Measurements from ENCODE around the gene PIK3R3. TPM values are rescaled to one million over a fixed set of nuclear protein-coding genes. Genes with fewer than 3 reads are reported as not detected.

The PIK3R3 gene
- total and polyA plus RNA-seq, 3 donors from 2014 or later = 40.8 to 56.8 (median 46.1) TPM

DNA sequence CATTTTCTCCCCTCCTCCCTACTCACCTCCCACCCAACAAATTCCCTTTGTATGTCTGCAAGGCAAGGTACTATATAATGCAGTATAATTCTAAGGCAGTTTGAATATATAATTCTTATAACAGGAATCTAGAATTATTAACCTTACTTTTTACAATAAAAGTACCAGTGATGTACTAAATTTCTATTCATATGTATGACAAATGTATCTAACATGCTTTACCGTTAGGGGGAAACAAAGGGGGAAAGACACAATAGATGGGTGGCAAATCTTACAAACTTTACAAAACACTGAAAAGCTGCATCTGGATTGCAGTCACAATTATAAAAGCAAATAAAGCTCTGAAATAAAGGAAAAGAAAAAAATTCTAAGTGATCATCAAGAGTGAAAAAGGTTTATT is 2.3 kb downstream of the PIK3R3 start:
- no peak overlapping the region for H3K27ac ChIP-seq
- no peaks in the 10 kb centered on the region for H3K9me3 ChIP-seq
- peaks cover 9% of the 10 kb centered on the region for H3K4me1 ChIP-seq
- TF ChIP-seq POLR2A (IDR thresholded peaks at IDR 0.05) = no peak
- TF ChIP-seq, protein P1, sequence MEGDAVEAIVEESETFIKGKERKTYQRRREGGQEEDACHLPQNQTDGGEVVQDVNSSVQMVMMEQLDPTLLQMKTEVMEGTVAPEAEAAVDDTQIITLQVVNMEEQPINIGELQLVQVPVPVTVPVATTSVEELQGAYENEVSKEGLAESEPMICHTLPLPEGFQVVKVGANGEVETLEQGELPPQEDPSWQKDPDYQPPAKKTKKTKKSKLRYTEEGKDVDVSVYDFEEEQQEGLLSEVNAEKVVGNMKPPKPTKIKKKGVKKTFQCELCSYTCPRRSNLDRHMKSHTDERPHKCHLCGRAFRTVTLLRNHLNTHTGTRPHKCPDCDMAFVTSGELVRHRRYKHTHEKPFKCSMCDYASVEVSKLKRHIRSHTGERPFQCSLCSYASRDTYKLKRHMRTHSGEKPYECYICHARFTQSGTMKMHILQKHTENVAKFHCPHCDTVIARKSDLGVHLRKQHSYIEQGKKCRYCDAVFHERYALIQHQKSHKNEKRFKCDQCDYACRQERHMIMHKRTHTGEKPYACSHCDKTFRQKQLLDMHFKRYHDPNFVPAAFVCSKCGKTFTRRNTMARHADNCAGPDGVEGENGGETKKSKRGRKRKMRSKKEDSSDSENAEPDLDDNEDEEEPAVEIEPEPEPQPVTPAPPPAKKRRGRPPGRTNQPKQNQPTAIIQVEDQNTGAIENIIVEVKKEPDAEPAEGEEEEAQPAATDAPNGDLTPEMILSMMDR (IDR thresholded peaks at IDR 0.05) = no peak
- DNase-seq = no peak
- peak overlapping the region; percentile 84 to 87 for H3K4me3 ChIP-seq
- WGBS, 2 donors = 33 to 35% methylated on average over 1 of the region's 1 CpG
- no peaks in the 10 kb centered on the region for H3K36me3 ChIP-seq (ENCODE audit: low read depth, missing control alignments)
- intact Hi-C loops (cut with DNase I; ENCODE audit: low total_unique reads) = no loop called here
- H3K27me3 ChIP-seq = no peaks in the 10 kb centered on the region

DNA sequence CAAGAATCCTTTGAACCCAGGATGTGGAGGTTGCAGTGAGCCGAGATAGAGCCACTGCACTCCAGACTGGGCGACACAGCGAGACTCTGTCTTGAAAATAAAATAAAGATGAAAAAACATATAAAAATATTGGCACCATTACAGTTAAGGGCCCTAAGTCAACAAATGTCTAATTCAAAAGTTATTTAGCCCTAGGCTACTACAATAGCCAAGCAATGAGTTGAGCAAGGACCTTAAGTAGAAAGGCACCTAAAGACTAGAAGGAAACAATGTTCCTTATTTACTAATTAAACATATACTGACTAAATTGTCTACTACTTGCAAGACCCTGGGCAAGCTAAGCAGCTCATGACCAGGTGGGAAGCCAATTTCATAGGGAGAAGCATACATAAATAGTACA is 4.1 kb downstream of the PIK3R3 start:
- TF ChIP-seq, protein P1 (IDR thresholded peaks at IDR 0.05) = no peak
- no peak for TF ChIP-seq POLR2A (IDR thresholded peaks at IDR 0.05)
- no peak for DNase-seq
- intact Hi-C loops (cut with DNase I; ENCODE audit: low total_unique reads) = no loop called here
- Histone ChIP-seq H3K27me3 (no peaks in the 10 kb centered on the region), H3K36me3 (ENCODE audit: low read depth, missing control alignments) (no peaks in the 10 kb centered on the region), H3K4me3 (no peak overlapping the region), H3K27ac (no peak overlapping the region), H3K4me1 (peaks cover under 1% of the 10 kb centered on the region), H3K9me3 (no peaks in the 10 kb centered on the region)
- WGBS, 2 donors = 96 to 98% methylated on average over 3 of the region's 3 CpGs

DNA sequence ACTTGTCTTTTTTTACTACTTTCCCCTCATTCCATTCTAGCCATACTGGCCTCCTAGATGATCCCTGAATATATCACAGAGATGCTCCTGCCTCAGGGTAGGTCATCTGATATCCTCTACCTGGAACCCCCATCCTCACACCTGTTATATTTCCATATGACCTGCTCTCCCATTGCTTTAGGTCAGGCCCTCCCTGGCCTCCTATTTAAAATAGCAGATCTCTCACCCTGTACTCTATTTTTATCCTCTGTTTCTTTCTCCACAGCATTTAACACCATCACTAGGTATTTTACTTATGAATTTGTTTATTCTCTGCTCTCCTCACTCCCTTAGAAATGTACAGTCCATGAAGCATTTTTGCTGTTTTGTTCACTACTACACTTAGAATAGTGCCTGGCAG is 13.6 kb downstream of the PIK3R3 start:
- Histone ChIP-seq H3K36me3 (ENCODE audit: low read depth, missing control alignments) (no peaks in the 10 kb centered on the region), H3K27me3 (no peaks in the 10 kb centered on the region), H3K27ac (no peak overlapping the region), H3K4me3 (no peak overlapping the region), H3K9me3 (no peaks in the 10 kb centered on the region), H3K4me1 (no peaks in the 10 kb centered on the region)
- intact Hi-C loops (cut with DNase I; ENCODE audit: low total_unique reads) = no loop called here
- no peak for TF ChIP-seq POLR2A (IDR thresholded peaks at IDR 0.05)
- TF ChIP-seq, protein P1 (IDR thresholded peaks at IDR 0.05) = no peak
- no peak for DNase-seq

DNA sequence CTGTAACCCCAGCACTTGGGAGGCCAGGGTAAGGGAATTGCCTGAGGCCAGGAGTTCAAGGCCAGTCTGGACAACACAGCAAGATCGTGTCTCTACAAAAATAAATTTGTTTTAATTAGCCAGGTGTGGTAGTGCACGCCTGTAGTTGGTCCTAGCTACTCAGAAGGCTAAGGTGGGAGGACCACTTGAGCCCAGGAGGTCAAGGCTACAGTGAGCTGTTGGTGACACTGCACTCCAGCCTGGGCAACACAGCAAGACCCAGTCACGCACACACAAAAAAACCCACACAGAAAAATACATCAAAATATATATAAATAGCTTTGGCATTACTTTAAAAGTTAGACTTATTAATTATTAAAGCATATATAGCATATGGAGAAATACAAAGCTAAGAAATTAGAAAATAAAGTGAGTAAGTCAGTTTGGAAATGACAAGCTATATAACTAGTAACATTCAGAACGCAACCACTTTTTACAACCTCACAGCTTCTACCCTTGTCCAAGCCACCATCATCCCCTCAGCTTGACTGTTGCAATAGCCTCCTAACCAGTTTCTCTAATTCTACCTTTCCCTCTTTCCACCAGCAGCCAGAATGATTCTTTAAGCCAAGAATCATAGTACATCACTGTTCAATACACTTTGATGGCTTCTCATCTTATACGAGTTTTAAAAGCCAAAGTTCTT is 14.5 kb downstream of the PIK3R3 start:
- WGBS, 2 donors = 80 to 82% methylated on average over 5 of the region's 5 CpGs
- no peak for DNase-seq
- no peaks in the 10 kb centered on the region for H3K4me1 ChIP-seq
- H3K4me3 ChIP-seq = no peak overlapping the region
- TF ChIP-seq, protein P1 (IDR thresholded peaks at IDR 0.05) = no peak
- no peak for TF ChIP-seq POLR2A (IDR thresholded peaks at IDR 0.05)
- no peaks in the 10 kb centered on the region for H3K27me3 ChIP-seq
- no peaks in the 10 kb centered on the region for H3K36me3 ChIP-seq (ENCODE audit: low read depth, missing control alignments)
- no peak overlapping the region for H3K27ac ChIP-seq
- intact Hi-C loops (cut with DNase I; ENCODE audit: low total_unique reads) = no loop called here
- no peaks in the 10 kb centered on the region for H3K9me3 ChIP-seq
